PC-9 (cell line): ENCODE data around the gene CDC14A.

Experiments used
- EZH2 ChIP-seq: fragments of 200-600 bp; sonication (generic); IDR thresholded peaks from 2 replicates; pipeline ENCODE4 v1.8.0; 2017; ENCODE audit warnings: antibody characterized with exemption, low read depth
- TF ChIP-seq, protein P1 (sequence below): fragments of 200-600 bp; sonication (generic); conservative IDR thresholded peaks from 2 replicates; pipeline ENCODE4 v1.6.1; 2017; ENCODE audit warnings: mixed run types, antibody characterized with exemption, mild to moderate bottlenecking, moderate library complexity

- TF ChIP-seq, protein P1, sequence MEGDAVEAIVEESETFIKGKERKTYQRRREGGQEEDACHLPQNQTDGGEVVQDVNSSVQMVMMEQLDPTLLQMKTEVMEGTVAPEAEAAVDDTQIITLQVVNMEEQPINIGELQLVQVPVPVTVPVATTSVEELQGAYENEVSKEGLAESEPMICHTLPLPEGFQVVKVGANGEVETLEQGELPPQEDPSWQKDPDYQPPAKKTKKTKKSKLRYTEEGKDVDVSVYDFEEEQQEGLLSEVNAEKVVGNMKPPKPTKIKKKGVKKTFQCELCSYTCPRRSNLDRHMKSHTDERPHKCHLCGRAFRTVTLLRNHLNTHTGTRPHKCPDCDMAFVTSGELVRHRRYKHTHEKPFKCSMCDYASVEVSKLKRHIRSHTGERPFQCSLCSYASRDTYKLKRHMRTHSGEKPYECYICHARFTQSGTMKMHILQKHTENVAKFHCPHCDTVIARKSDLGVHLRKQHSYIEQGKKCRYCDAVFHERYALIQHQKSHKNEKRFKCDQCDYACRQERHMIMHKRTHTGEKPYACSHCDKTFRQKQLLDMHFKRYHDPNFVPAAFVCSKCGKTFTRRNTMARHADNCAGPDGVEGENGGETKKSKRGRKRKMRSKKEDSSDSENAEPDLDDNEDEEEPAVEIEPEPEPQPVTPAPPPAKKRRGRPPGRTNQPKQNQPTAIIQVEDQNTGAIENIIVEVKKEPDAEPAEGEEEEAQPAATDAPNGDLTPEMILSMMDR: no peak
- no peak for TF ChIP-seq EZH2
Measured at GRCh38 chr1:100411019-100411418, 58.7 kb downstream of the CDC14A start.
